HG03045 (cell line): ENCODE data around the gene KCNC1.

Source experiments
- ATAC-seq: cut with Tn5 transposase; IDR thresholded peaks from one replicate; pipeline ENCODE4 v1.9.1; 2021; ENCODE audit warnings: mild to moderate bottlenecking, moderate library complexity; ENCODE audit not compliant: unreplicated experiment

Gene KCNC1

DNA sequence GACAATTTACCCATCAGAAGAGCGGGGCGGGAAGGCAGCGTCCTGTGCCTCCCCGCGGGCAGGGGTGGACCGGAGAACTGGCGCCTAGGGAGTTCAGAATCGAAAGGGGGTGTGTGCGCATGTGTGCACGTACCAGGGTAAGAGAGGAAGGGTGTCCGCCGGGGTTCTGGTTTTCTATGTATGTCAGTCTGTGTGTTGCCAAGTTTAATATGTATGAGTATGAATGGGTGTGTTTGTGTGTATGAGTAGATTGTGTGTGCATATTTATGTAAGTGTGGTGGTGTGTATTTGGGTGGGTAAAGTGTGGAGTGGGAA lies 2.0 kb downstream of the KCNC1 start:
- ATAC-seq: no peak

DNA sequence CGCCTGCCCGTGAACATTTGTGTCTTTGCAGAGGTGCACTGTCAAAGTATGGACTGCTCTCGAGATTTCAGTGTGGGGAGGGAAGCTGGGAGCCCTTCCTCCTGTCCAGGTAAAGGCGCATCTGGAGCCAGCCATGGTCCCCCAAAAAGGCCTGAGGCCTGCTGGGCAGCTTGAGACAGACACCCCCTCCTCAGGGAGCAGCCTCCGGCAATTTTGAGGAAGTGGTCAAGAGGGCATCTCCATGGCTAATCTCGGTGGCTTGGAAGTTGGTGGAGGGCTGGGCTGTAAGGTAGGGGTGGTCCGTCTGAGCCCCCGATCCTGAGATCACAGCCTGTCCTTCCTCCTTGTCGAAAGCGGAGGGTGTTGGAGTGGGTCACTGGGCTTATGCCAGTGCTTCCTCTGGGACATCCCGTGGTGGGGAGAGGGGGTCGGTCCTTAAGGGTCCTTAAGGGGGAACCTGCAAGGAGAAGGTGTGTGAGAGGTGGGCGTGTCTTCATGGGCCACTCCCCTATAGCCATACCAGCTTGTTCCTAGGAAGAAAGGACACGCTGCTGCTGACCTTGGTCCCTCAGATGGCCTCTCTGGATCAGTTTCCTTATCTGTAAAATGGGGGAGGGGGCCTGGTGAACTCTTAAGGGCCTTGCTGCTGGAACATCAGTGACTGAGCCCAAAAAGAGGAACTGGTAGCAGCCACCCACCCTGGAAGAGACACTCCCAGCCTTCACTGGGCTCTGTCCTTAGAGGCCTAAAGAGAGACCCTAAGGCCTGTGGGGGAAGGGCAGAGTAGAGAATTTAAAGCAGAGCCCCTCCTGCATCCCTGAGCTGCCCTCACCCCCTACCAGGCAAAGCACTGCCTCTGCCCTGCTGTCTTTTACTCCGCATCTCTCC lies 2.6 kb downstream of the KCNC1 start:
- ATAC-seq: no peak

DNA sequence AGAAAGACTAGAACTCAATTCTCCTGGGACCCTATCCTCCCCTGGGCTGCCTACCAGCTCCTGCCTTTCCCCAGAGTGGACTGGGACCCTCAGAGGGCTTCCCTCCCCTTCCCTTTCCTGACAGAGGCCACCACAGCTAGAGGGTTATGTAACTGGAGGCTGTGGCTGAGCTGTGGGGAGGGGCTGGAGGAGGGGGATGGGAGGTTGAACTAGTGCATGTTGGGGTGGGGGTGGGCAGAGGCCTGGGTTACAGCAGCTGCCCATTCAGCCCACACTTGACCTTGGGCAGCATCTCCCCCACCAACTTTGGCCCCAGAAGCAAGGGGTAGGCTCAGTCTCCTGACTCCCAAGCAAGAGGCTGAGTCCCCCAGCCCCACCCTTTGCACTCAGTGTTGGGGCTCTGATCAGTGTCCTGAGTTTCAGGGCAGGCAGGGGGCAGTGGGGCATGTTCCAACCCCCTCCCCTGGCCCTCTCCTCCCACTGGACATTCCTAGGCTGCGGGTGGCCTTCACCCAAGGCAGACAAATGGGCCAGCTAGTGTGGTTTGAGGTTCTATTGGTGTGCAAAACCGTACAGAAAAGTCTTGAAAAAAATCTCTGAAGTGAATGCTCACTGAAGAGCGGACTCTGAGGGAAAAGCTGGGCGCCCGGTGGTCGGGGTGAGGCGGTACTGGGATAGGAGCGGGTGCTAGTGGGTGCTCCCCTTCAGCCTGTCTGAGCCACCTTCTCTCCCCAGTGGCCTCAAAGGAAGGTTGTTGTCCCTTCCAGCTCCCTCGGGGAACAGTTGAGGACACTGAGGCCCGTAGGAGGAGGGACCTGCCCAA lies 3.8 kb downstream of the KCNC1 start:
- ATAC-seq: no peak

DNA sequence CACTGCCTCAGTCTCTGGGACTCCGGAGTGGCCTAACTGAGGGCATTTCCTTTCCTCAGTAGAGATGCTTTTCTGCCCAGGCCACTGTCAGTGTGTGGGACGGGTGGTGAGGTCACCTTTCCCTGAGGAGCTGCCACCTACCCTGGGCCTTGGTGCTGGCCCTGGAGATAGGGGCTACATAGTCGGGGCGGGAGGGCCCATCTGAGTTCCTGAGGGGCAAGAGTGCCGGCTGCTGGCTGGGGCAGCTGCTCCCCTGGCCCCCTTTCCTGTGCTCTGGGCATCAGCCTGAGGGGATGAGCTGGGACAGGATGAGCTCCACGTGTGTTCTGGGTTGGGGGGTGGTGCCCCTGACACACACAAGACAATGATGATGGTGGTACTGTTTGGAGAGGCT lies 5.4 kb downstream of the KCNC1 start:
- ATAC-seq: no peak

DNA sequence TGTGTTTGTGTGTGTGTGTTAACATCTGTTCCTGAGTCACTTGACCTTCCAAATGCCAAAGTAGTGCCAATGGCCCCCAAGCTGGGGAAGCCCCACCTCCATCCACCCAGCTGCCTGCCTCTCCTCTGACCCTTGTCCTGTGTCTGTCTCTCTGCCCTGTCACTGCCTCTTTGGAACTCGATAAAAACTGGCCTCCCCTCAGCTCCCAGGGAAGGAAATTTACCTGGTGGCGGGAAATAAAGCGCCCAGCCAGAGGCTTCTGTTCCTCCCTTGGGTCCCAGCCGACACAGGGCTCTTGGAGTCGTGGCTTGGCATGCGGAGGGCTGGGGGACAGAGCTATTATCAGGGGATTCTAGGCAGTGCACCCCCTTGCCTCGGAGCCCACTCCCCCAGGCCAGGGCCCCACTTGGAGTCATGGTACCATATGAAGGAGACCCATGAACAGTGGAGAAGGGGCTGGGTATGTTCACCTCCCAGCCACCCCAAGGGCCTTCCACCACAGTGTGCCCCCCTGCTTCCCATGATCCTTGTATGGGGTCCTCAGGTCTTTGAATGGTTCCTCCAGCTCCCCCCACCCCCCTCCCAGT lies 6.2 kb downstream of the KCNC1 start:
- ATAC-seq: no peak

DNA sequence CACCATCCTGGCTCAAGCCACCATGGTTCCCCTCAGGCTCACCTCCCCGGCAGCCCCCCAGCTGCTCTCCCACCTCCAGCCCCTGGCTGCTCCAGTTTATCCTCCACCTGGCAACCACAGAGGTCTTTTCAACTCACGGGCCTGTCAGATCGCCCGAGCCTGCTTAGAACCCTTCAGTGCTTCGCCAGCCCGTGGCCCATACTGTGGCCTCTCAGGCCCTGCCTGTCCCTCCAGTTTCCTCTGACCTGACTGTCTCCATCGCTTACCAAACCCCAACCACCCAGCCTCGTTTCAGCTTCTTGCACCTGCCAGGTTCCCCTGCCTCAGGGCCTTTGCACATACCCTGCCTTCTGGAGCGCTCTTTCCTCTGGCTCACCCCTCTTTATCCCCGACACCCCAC lies 6.9 kb downstream of the KCNC1 start:
- ATAC-seq: no peak

DNA sequence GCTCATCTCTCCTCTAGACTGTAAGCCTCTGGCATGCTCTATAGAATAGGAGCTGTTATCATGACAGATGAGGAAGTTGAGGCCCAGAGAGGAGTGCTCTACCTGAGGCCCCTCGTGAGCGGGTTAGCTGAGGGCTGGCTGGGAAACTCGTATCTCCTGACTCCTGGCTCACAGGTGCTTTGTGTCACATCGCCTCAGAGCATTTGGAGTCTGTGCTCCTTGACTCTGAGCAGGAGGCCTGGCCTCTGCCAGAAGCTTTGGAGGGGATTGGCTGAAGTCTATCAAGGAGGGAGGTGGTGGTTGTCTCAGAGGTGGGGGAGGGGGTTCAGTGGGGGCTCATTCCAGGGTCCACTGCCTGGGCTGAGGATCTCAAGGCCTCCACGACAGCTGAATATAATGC lies 7.4 kb downstream of the KCNC1 start:
- ATAC-seq: no peak

DNA sequence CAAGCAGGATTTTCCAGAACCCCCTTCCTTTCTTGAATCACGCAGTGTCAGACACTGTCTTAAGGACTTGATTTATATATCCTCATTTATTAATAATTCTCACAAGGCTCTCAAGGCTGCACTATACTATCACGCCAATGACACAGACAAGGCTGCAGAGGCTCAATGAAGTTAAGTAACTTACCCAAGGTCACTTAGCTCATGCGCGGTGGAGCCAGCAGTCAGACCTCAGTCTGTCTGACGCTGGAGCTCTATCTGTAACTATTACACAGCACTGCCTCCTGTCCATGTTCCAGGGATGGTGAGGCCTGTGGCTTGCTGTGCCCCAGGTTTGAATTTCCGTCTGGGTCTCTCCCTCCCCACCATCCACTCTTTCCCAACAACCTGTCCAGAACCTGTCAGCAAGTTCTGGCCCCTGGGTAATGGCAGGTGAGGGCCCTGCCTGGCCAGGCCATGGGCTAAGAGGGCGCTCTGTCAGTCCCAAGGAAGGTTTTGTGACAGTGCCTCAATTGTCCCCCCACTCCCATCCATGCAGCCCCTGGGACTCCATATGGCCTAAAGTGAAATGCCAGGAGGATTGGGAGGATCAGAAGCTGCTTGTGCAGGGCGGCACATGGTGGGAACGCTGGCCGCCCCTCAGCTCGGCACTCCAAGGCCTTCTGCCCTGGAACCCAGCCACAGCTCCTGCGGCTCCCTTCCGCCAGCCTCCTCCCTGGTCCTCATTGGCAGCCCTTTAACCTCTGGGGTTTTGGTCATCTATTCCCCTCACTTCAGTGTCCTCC lies 8.6 kb downstream of the KCNC1 start:
- ATAC-seq: no peak

DNA sequence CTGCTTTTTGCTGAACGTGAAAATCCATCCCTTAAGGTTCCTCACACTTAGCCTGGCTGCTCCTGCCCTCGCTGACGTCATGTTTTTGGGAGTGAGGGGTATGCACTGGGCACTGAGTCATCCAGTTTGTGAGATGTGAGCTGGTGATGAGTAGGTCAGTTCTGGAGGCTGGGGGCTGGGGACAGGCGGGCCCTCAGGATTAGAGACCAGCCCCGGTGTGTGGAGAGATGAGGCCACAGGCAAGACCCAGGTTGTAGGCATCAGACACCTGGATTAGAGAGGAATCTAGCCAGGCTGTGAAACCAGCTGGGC lies 9.2 kb downstream of the KCNC1 start:
- no peak for ATAC-seq

DNA sequence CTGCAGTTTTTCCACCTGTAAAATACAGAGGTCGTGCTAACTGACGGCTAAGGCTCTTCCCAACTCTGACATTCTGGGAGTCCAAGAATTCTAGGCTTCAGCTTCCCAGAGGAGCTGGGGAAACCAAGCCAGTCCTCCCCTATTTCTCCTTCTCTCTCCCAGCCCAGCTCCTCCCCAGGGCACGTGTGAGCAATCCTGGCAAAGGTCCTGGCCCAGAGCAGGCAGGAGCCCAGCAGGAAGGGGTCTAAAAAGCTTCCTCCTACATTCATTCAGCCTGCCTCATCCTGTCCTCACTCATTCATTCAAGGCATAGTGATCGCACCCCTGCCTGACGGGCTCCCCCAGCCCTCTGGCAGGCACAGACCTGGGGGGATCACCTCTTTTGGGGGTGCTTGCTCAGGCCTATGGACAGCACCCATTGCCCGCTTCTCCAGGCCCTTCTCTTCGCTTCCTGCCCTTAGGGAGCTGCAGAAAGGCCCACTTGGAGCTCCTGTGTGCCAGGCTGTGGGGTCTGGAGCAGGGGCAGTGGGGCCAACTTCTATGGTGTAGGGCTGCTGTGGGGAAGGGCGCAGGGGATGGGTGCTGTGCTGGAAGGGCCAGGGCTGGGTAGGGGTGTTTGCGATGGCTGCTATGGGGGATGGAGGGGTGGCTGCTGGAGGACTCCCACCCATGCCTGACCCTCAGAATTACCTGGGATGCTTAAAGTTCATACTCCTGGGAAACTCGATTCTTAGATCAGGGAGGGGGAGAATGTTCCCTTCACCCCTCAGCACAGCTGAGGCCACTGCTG lies 9.8 kb downstream of the KCNC1 start:
- no peak for ATAC-seq

DNA sequence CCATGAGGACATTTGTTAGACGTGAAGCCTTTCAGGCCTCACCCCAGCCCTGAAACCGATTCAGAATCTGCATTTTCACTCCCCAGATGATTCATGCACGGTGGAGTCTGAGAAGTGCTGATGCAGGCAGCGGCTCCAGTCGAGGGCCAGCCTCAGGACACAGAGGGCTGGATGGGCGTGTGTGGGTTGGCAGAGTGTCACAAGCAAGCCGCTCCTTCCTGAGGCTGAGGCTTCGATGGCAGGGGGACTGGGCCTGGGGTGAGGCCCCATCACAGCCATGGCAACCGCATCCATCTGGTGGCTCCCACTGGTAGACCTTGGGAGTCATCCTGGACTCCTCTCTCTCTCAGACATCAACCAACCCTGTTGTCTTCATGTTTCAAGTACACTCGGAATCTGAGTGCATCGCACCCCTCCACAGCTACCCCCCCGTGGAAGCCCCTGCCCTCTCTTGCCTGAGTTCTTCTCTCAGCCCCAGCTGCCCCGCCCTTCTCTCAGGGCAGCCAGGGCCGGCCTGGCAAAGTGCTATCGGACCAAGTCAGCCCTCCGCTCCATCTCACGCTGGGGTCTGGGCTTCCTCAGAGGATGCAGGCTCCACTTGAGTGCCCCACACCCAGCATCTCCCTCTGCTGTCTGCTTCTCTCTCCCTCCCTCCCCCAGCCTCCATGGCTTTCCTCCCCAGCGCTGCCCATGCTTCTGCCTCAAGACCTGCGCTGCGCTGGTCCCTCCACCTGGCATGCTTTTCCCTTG lies 10.6 kb downstream of the KCNC1 start:
- no peak for ATAC-seq

DNA sequence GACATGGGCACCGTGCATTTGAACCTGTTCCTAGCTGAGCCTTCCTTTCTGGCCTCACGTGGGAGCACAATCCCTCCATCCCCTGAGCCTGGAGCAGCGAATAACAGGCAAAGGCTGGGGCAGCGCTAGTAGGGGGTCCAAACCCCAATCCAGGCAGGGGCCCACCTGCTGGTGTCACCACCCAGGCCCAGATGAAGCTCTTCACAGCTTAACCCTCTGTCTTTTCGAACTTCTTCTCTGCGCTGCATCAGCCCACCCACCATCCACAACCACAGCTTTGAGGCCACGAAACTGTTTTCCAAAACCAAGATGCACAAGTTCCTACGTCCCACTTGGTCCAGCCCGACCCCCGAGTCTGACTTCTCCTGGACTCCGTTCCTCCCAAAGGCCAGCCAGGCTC lies 11.5 kb downstream of the KCNC1 start:
- no peak for ATAC-seq

DNA sequence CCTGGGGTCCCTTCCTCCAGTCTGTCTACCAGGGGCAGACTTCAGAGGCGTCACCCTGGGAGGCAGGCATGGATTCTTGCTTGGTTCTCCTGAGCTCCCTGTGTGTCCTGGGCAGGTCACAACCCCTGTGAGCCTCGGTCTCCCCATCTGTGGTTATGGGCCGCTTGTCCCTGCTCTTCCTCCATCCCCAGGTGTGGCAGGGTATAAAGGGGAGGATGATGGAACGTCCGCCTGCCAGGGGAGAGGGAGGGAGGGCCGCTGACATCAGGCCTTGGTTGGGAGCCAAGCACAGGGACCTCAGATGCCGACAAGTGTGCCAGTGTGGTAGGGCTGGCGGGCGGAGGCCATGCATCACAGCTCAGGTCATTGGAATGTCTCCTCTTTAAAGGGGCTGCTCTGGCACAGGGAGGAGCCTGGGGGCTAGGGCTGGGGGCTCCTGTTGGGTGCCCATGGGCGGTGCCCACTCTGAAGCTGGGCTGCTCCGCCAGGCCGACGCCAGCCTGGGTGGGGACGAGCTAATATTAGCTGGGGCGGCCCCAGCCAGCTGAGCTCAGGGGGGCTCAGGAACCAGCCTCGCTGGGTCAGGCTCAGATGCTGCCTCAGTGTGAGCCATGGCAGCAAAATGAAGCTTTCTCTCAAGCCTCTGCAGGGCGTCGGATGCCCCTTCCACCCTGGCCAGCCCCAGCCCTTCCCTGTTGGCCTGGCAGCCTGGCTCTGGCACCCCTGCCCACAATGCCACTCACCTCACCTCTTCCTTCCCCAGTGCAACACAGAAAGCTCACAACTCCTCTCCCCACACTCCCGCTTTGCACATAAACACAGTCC lies 12.8 kb downstream of the KCNC1 start:
- ATAC-seq: no peak

DNA sequence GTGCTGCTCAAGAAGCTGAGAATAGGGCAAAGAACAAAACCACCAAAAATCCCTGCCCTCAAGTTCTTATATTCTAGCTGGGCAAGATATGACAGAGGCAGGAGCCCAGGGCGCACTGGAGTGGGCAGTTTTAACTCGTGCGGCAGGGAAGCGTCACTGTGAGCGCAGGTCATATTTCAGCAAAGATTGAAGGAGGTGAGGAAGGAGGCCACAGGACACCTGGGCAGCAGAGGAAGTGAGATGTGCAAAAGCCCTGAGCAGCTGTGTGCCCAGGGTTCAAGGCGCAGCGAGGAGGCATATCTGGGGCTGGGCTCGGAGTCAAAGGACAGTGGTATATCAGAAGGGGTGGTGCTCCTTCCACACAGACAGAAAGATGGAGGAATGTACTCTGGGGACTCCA lies 13.5 kb downstream of the KCNC1 start:
- no peak for ATAC-seq

DNA sequence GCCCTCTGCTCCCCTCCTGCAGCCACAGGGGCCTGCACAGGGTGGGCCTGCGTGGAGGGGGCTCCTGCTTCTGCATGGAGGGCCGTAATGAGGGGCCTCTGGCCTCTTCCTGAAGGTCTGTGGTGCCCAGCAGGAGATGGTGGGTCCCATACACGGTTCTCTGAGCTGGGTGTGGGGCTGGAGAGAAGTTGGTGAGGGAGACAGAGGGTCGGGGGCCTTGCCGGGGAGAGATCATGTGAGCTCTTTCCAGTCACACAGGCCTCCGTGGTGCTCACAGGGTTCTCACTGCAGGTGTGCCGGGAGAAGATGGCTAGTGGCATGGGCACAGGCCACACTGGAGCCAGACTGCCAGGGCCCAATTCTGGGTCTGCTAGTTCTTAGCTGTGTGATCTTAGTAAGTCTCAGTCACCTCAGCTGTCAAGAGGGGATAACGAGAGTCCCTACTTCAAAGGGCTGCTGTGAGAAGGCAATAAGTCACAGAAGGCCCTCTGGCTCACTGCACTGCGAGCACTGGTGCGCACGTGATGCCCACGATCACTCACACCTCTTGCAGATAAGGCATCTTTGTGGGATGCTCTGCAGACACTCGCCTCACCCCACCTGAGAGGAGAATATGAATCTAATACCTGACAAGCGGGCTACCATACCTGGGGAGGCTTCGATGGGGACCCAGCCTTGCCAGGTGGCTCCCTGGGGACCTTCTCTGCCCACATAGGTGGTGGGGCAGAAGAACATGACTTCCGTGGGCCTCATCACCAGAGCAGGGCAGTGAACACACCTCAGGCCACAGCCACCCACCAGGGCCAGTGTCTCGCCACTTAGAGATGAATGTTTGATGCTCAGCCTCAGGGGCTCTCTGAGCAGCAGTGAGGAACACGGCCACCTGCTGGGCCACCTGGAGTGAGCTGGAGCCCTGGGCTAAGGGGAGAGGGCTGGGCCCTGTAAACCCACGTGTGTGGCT lies 14.5 kb downstream of the KCNC1 start:
- no peak for ATAC-seq

DNA sequence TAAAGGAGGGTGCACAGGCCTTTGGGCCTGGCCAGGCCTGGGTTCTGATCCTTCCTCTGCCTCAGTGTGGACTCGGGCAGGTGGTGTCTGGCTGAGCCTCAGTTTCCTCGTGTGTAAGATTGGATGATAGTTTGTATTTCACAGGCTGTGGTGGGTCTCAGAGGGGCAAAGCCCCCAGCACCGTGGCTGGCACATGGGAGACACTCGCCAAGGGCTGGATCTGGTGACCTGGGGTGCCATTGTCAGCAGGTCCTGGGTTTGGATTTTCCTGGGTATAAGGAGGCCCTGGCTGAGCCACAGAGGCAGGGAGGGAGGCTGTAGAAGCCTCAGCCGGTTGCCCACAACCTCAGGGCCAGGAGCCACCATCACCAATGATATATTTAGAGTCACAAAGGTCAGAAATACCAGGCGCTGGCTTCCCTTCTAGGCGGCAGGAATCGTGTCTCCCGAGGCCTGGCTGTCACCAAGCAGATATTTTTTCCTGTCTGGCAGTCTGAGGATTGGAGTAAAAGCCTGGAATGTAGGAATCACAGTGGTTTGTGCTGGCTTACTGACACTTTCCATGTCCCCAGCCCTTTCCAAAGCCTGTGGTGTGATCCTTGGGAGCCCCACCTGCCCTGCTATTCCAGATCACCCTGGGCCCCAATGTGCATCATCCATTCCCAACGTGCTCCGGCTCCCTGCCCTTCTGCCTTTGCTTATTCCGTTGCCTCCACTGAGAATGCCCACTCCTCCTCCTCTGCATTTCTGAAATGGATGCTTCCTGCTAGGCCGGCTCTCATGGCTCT lies 15.6 kb downstream of the KCNC1 start:
- ATAC-seq: no peak

DNA sequence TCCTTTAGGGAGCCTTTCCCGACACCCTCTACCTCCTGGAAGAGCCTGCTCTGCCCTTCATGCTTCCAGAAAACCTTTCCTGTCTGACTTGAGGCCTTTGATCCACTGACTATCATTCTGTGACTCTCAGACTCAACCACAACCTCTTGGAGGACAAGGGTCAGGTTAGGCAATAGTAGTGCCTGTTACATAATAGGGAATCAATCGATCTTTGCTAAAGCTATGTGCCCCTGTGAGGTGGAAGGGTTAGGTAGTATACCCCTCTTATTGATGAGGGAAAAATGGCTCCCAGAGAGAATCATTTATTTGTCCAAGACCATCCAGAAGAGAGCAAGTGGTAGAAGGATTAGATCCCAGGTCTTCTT lies 16.2 kb downstream of the KCNC1 start:
- no peak for ATAC-seq
